ENCODE results near the gene OTOR. TPM values are rescaled to one million over a fixed set of nuclear protein-coding genes. Genes with fewer than 3 reads are reported as not detected.

Gene OTOR
- total RNA-seq, 1 experiment from 2014 or later = not detected

GRCh38 chr20:16701296-16701695, 46.9 kb upstream of the OTOR start:
- no peak for ATAC-seq
- BruUV-seq (replicated peaks) = no TSS peak
- H3K9me3 ChIP-seq (ENCODE audit: control insufficient read depth, insufficient read depth, low read depth, low read length) = no peaks in the 10 kb centered on the region
- POLR2A ChIA-PET = no interaction called here
- H3K4me3 ChIP-seq (ENCODE audit: low read depth in 2 of 2, low read length in 2 of 2) = no peak overlapping the region
- CTCF ChIA-PET = no interaction called here
- in situ Hi-C loops (cut with HindIII; ENCODE audit: low pct_unique_long_range_greater_than_20kb, low sequenced_read_pairs) (no loop called here), intact Hi-C loops (cut with micrococcal nuclease; ENCODE audit: unreplicated experiment) (no loop called here)
- TF ChIP-seq POLR2AphosphoS5 (IDR thresholded peaks at IDR 0.05; ENCODE audit: low read depth, low read length) (no peak), SIN3A (IDR thresholded peaks at IDR 0.05; ENCODE audit: borderline replicate concordance, insufficient read depth, low read depth, low read length) (no peak), TCF7L2 (IDR thresholded peaks at IDR 0.05; ENCODE audit: low read depth, low read length) (no peak)
- TF ChIP-seq, protein P1, sequence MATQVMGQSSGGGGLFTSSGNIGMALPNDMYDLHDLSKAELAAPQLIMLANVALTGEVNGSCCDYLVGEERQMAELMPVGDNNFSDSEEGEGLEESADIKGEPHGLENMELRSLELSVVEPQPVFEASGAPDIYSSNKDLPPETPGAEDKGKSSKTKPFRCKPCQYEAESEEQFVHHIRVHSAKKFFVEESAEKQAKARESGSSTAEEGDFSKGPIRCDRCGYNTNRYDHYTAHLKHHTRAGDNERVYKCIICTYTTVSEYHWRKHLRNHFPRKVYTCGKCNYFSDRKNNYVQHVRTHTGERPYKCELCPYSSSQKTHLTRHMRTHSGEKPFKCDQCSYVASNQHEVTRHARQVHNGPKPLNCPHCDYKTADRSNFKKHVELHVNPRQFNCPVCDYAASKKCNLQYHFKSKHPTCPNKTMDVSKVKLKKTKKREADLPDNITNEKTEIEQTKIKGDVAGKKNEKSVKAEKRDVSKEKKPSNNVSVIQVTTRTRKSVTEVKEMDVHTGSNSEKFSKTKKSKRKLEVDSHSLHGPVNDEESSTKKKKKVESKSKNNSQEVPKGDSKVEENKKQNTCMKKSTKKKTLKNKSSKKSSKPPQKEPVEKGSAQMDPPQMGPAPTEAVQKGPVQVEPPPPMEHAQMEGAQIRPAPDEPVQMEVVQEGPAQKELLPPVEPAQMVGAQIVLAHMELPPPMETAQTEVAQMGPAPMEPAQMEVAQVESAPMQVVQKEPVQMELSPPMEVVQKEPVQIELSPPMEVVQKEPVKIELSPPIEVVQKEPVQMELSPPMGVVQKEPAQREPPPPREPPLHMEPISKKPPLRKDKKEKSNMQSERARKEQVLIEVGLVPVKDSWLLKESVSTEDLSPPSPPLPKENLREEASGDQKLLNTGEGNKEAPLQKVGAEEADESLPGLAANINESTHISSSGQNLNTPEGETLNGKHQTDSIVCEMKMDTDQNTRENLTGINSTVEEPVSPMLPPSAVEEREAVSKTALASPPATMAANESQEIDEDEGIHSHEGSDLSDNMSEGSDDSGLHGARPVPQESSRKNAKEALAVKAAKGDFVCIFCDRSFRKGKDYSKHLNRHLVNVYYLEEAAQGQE (IDR thresholded peaks at IDR 0.05; ENCODE audit: insufficient read depth in 1 of 2, low read depth in 2 of 2, low read length in 1 of 2) = no peak
- TF ChIP-seq, protein P2, sequence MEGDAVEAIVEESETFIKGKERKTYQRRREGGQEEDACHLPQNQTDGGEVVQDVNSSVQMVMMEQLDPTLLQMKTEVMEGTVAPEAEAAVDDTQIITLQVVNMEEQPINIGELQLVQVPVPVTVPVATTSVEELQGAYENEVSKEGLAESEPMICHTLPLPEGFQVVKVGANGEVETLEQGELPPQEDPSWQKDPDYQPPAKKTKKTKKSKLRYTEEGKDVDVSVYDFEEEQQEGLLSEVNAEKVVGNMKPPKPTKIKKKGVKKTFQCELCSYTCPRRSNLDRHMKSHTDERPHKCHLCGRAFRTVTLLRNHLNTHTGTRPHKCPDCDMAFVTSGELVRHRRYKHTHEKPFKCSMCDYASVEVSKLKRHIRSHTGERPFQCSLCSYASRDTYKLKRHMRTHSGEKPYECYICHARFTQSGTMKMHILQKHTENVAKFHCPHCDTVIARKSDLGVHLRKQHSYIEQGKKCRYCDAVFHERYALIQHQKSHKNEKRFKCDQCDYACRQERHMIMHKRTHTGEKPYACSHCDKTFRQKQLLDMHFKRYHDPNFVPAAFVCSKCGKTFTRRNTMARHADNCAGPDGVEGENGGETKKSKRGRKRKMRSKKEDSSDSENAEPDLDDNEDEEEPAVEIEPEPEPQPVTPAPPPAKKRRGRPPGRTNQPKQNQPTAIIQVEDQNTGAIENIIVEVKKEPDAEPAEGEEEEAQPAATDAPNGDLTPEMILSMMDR (IDR thresholded peaks at IDR 0.05) = peak; percentile 33; the same call in 1 of the 2 replicates
- H3K36me3 ChIP-seq (ENCODE audit: control insufficient read depth, insufficient read depth, low read length) = no peaks in the 10 kb centered on the region
- no peak overlapping the region for H3K27ac ChIP-seq (ENCODE audit: low read length)
- H3K4me1 ChIP-seq (ENCODE audit: control insufficient read depth, insufficient read depth, low read length) = no peaks in the 10 kb centered on the region
- peak; percentile 1 for DNase-seq (ENCODE audit: low read depth, low spot score)
- H3K27me3 ChIP-seq (ENCODE audit: control insufficient read depth, insufficient read depth, low read length) = peaks cover 9% of the 10 kb centered on the region

GRCh38 chr20:16703570-16703969, 44.6 kb upstream of the OTOR start:
- H3K4me3 ChIP-seq (ENCODE audit: low read depth in 2 of 2, low read length in 2 of 2) = no peak overlapping the region
- CTCF ChIA-PET = no interaction called here
- intact Hi-C loops (cut with micrococcal nuclease; ENCODE audit: unreplicated experiment) (no loop called here), in situ Hi-C loops (cut with HindIII; ENCODE audit: low pct_unique_long_range_greater_than_20kb, low sequenced_read_pairs) (no loop called here)
- H3K27me3 ChIP-seq (ENCODE audit: control insufficient read depth, insufficient read depth, low read length) = no peaks in the 10 kb centered on the region
- DNase-seq (ENCODE audit: low read depth, low spot score) (no peak), ATAC-seq (no peak)
- no peak overlapping the region for H3K27ac ChIP-seq (ENCODE audit: low read length)
- POLR2A ChIA-PET = no interaction called here
- no peaks in the 10 kb centered on the region for H3K36me3 ChIP-seq (ENCODE audit: control insufficient read depth, insufficient read depth, low read length)
- H3K4me1 ChIP-seq (ENCODE audit: control insufficient read depth, insufficient read depth, low read length) = no peaks in the 10 kb centered on the region
- no peaks in the 10 kb centered on the region for H3K9me3 ChIP-seq (ENCODE audit: control insufficient read depth, insufficient read depth, low read depth, low read length)
- TF ChIP-seq, protein P2 (IDR thresholded peaks at IDR 0.05) = no peak
- TF ChIP-seq SIN3A (IDR thresholded peaks at IDR 0.05; ENCODE audit: borderline replicate concordance, insufficient read depth, low read depth, low read length) (no peak), POLR2AphosphoS5 (IDR thresholded peaks at IDR 0.05; ENCODE audit: low read depth, low read length) (no peak), TCF7L2 (IDR thresholded peaks at IDR 0.05; ENCODE audit: low read depth, low read length) (no peak)
- TF ChIP-seq, protein P1 (IDR thresholded peaks at IDR 0.05; ENCODE audit: insufficient read depth in 1 of 2, low read depth in 2 of 2, low read length in 1 of 2) = no peak
- no TSS peak for BruUV-seq (replicated peaks)

All from Panc1 (cell line).